CD14-positive monocyte (primary cell): Measurements from ENCODE around the gene APOBEC3A. TPM values are rescaled to one million over a fixed set of nuclear protein-coding genes. Genes with fewer than 3 reads are reported as not detected.
"Not testable (repeated sequence)": the region's sequence is repeated elsewhere in the genome, so short reads cannot be mapped to it uniquely, and the experiment has no call there.

Experiments
- DNase-seq, 3 donors: peaks; one replicate each; pipeline ENCODE4 v3.0.0-alpha.2; 2011 to 2022
- H2AFZ ChIP-seq: 2 replicates; pipeline ENCODE4 v1.6.0; 2012; ENCODE audit warnings: mild to moderate bottlenecking, low read depth, low read length, inconsistent platforms; ENCODE audit not compliant: insufficient read depth, poor library complexity, severe bottlenecking
- H3K27ac ChIP-seq, 2 donors: 1 replicate in 1 of 2; 2 replicates in 1 of 2; pipeline ENCODE4 v1.5.1; 2012 to 2013; ENCODE audit warnings: low read length in 2 of 2, control low read depth in 1 of 2, inconsistent platforms in 1 of 2, low read depth in 1 of 2, mild to moderate bottlenecking in 1 of 2
- H3K27me3 ChIP-seq, 2 donors: one replicate each; pipeline versions ENCODE4 v1.6.0 to v1.6.1; 2011 to 2013; ENCODE audit warnings: low read length in 2 of 2; ENCODE audit not compliant: control insufficient read depth in 2 of 2, insufficient read depth in 2 of 2
- H3K36me3 ChIP-seq, 2 donors: replicated peaks in 1 of 2; 1 replicate in 1 of 2; 2 replicates in 1 of 2; pipeline versions ENCODE4 v1.5.1 to v1.6.1; 2012 to 2013; ENCODE audit warnings: low read length in 2 of 2, control low read depth in 1 of 2, inconsistent platforms in 1 of 2, mild to moderate bottlenecking in 1 of 2; ENCODE audit not compliant: insufficient read depth in 2 of 2, control insufficient read depth in 1 of 2
- H3K4me1 ChIP-seq, 2 donors: 1 replicate in 1 of 2; 2 replicates in 1 of 2; pipeline versions ENCODE4 v1.5.1 to v1.6.1; 2012 to 2013; ENCODE audit warnings: low read length in 2 of 2, control low read depth in 1 of 2, inconsistent platforms in 1 of 2, mild to moderate bottlenecking in 1 of 2, moderate library complexity in 1 of 2; ENCODE audit not compliant: insufficient read depth in 2 of 2, control insufficient read depth in 1 of 2
- H3K4me2 ChIP-seq: replicated peaks from 2 replicates; pipeline ENCODE3; 2012; ENCODE audit warnings: low read length, moderate library complexity, mild to moderate bottlenecking; ENCODE audit not compliant: poor library complexity, severe bottlenecking; ENCODE audit errors: extremely low read depth
- H3K4me3 ChIP-seq, 3 experiments: fragments of 200-600 bp in 1 of 3; sonication (generic) in 1 of 3; replicated peaks in 1 of 3; 1 replicate in 2 of 3; 2 replicates in 1 of 3; pipeline ENCODE4 v1.5.1; 2011 to 2013; ENCODE audit warnings: low read length in 3 of 3, mild to moderate bottlenecking in 3 of 3, control low read depth in 2 of 3, low read depth in 2 of 3, inconsistent platforms in 1 of 3, moderate library complexity in 1 of 3
- H3K79me2 ChIP-seq: 2 replicates; pipeline ENCODE4 v1.6.0; 2012; ENCODE audit warnings: mild to moderate bottlenecking, control low read depth, inconsistent platforms, low read length, moderate library complexity; ENCODE audit not compliant: insufficient read depth
- H3K9ac ChIP-seq: 2 replicates; pipeline ENCODE4 v1.6.0; 2017; ENCODE audit warnings: low read length, mild to moderate bottlenecking; ENCODE audit not compliant: insufficient read depth, poor library complexity, severe bottlenecking
- H3K9me3 ChIP-seq, 2 donors: replicated peaks in 1 of 2; 1 replicate in 1 of 2; 2 replicates in 1 of 2; pipeline versions ENCODE4 v1.5.1 to v1.6.1; 2012 to 2013; ENCODE audit warnings: low read length in 2 of 2, control low read depth in 1 of 2; ENCODE audit not compliant: control insufficient read depth in 1 of 2, insufficient read depth in 1 of 2
- H4K20me1 ChIP-seq: 2 replicates; pipeline ENCODE4 v1.6.0; 2012; ENCODE audit warnings: mild to moderate bottlenecking, low read length, control low read depth, moderate library complexity; ENCODE audit not compliant: insufficient read depth
- H3K27ac Mint-ChIP-seq, 7 donors: one replicate each; pipeline ENCODE4 v1.8.0; 2020; ENCODE audit warnings: mild to moderate bottlenecking in 7 of 7, mixed read lengths in 7 of 7, moderate library complexity in 6 of 7, inconsistent platforms in 2 of 7
- H3K27me3 Mint-ChIP-seq, 3 donors: one replicate each; pipeline ENCODE4 v1.8.0; 2021 to 2022; ENCODE audit warnings: low read depth in 3 of 3, mild to moderate bottlenecking in 3 of 3, mixed read lengths in 3 of 3, moderate library complexity in 3 of 3, inconsistent platforms in 1 of 3
- H3K36me3 Mint-ChIP-seq, 2 donors: one replicate each; pipeline ENCODE4 v1.8.0; 2020; ENCODE audit warnings: mixed read lengths in 2 of 2, inconsistent platforms in 1 of 2, mild to moderate bottlenecking in 1 of 2
- H3K4me1 Mint-ChIP-seq: one replicate; pipeline ENCODE4 v1.8.0; 2020; ENCODE audit warnings: mild to moderate bottlenecking, mixed read lengths
- H3K4me3 Mint-ChIP-seq, 2 donors: one replicate each; pipeline ENCODE4 v1.8.0; 2020; ENCODE audit warnings: mild to moderate bottlenecking in 2 of 2, mixed read lengths in 2 of 2, moderate library complexity in 1 of 2
- H3K9me3 Mint-ChIP-seq, 7 donors: one replicate each; pipeline ENCODE4 v1.8.0; 2020 to 2022; ENCODE audit warnings: mixed read lengths in 7 of 7, mild to moderate bottlenecking in 6 of 7, moderate library complexity in 6 of 7, inconsistent platforms in 2 of 7
- CTCF ChIP-seq: fragments of 200-600 bp; IDR thresholded peaks from one replicate; pipeline ENCODE4 v1.8.0; 2022; ENCODE audit warnings: antibody characterized with exemption, mild to moderate bottlenecking
- WGBS: methylation state at CpG from one replicate; pipeline ENCODE4 v1.1.5; 2013; ENCODE audit warnings: missing lambda C conversion rate; ENCODE audit not compliant: insufficient coverage; 5-methylcytosine and 5-hydroxymethylcytosine counted together
- intact Hi-C, 2 donors: fragments of 100-400 bp; cut with micrococcal nuclease; formaldehyde crosslinking; loops; one replicate each; pipeline versions ENCODE4 v1.15.0 to v1.15.1; 2023
- polyA plus RNA-seq, 3 donors: library from polyadenylated mRNA; depleted of rRNA in 1 of 3; unstranded in 2 of 3; stranded (reverse) in 1 of 3; fragments of 300-500 nt in 2 of 3; fragments of >200 nt in 1 of 3; fragmentation: Illumina TruSeq in 2 of 3; gene quantifications; 1 replicate in 2 of 3; 2 replicates in 1 of 3; pipeline ENCODE4 v1.2.3, GENCODE V29; 2012 to 2021

The APOBEC3A gene
- polyA plus RNA-seq, 3 donors: 233 to 845 (median 247) TPM

DNA sequence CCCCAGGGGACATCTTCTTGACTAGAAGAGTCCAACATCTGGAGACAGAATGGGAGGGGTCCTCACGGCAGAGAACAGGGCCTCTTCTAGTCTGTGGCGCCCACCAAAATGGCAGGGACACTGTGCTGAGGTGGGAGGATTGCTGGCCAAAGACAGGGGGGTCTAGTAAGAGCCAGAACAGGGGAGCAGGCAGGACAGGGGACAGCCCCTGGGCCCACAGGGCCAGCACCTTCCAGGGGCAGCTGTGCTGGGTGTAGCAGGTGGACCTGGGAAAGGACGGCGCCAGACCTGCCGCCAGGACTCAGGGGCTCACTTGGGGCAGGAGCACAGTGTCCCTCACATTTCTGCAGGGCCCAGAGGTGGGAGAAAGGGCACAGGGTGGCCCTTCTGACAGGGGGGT, 858 bp upstream of the APOBEC3A start:
- Mint-ChIP-seq H3K9me3 (no peaks in the 10 kb centered on the region), H3K36me3 (peaks cover 39 to 51% of the 10 kb centered on the region in 2 donors), H3K4me3 (peak overlapping the region in 1 of 2 donors; percentile 31), H3K4me1 (peaks cover 86% of the 10 kb centered on the region), H3K27me3 (peaks cover 0 to 14% (median 4%) of the 10 kb centered on the region in 3 donors), H3K27ac (peak overlapping the region; percentile 98 to 100 (median 100))
- H3K27ac ChIP-seq: peak overlapping the region; percentile 81 to 100
- no peaks in the 10 kb centered on the region for H3K27me3 ChIP-seq
- H3K4me1 ChIP-seq: peaks cover 81 to 88% of the 10 kb centered on the region in 2 donors
- 89% methylated on average over 5 of the region's 5 CpGs for WGBS
- no peak for TF ChIP-seq CTCF
- H4K20me1 ChIP-seq: peaks cover 14% of the 10 kb centered on the region
- H2AFZ ChIP-seq: no peak overlapping the region
- H3K4me2 ChIP-seq: no peak overlapping the region
- peaks cover 42% of the 10 kb centered on the region for H3K79me2 ChIP-seq
- intact Hi-C loops: no loop called here
- H3K9me3 ChIP-seq: no peaks in the 10 kb centered on the region
- H3K36me3 ChIP-seq: peaks cover 4 to 20% of the 10 kb centered on the region in 2 donors
- H3K9ac ChIP-seq: peak overlapping the region; percentile 45
- DNase-seq: no peak
- H3K4me3 ChIP-seq: peak overlapping the region in 1 of 3 experiments; percentile 80

GRCh38 chr22:38957808-38958650, 620 bp downstream of the APOBEC3A start:
- Mint-ChIP-seq H3K36me3 (peaks cover 47 to 62% of the 10 kb centered on the region in 2 donors), H3K9me3 (peaks cover 0 to 3% (median 0%) of the 10 kb centered on the region in 7 donors), H3K4me3 (peak overlapping the region; percentile 88 to 90), H3K27ac (peak overlapping the region; percentile 98 to 100 (median 100)), H3K27me3 (peaks cover 1 to 9% (median 4%) of the 10 kb centered on the region in 3 donors), H3K4me1 (peaks cover 77% of the 10 kb centered on the region)
- no peaks in the 10 kb centered on the region for H3K9me3 ChIP-seq
- peaks cover 66 to 74% of the 10 kb centered on the region in 2 donors for H3K4me1 ChIP-seq
- peak in 2 of 3 donors; percentile 53 to 61 for DNase-seq
- H3K36me3 ChIP-seq: peaks cover 6 to 28% of the 10 kb centered on the region in 2 donors
- H3K27ac ChIP-seq: peak overlapping the region; percentile 81 to 100
- no peak overlapping the region for H2AFZ ChIP-seq
- TF ChIP-seq CTCF: peak; percentile 13
- H3K4me3 ChIP-seq: peak overlapping the region; percentile 49 to 80 (median 55)
- WGBS: 50% methylated on average over 2 of the region's 6 CpGs
- H4K20me1 ChIP-seq: peaks cover 14% of the 10 kb centered on the region
- intact Hi-C loops: no loop called here
- peaks cover 37% of the 10 kb centered on the region for H3K79me2 ChIP-seq
- peak overlapping the region; percentile 83 for H3K4me2 ChIP-seq
- H3K27me3 ChIP-seq: no peaks in the 10 kb centered on the region
- peak overlapping the region; percentile 45 for H3K9ac ChIP-seq

DNA sequence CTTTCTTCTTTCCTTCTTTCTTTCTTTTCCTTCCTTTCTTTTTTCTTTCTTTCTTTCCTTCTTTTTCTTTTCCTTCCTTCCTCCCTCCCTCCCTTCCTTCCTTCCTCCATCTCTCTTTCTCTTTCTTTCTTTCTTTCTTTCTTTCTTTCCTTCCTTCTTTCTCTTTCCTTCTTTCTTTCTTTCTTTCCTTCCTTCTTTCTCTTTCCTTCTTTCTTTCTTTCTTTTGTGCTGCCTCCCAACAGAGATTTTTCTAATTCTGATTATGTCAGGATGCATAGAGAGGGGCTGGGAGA, 1.2 kb downstream of the APOBEC3A start:
- DNase-seq, H3K9me3 Mint-ChIP-seq, intact Hi-C loops, H3K27me3 ChIP-seq, H3K9me3 ChIP-seq, H3K27me3 Mint-ChIP-seq, H2AFZ ChIP-seq: not testable (repeated sequence)
- H3K79me2 ChIP-seq: peaks cover 31% of the 10 kb centered on the region
- peak overlapping the region; percentile 49 to 80 (median 55) for H3K4me3 ChIP-seq
- Mint-ChIP-seq H3K4me3 (peak overlapping the region; percentile 88 to 90), H3K4me1 (peaks cover 74% of the 10 kb centered on the region), H3K27ac (peak overlapping the region; percentile 83 to 100 (median 100)), H3K36me3 (peaks cover 50 to 66% of the 10 kb centered on the region in 2 donors)
- peak overlapping the region; percentile 45 for H3K9ac ChIP-seq
- peaks cover 14% of the 10 kb centered on the region for H4K20me1 ChIP-seq
- H3K36me3 ChIP-seq: peaks cover 6 to 28% of the 10 kb centered on the region in 2 donors
- peak overlapping the region; percentile 81 to 100 for H3K27ac ChIP-seq
- H3K4me2 ChIP-seq: peak overlapping the region; percentile 83
- peaks cover 61 to 71% of the 10 kb centered on the region in 2 donors for H3K4me1 ChIP-seq
